Erythroblast (primary cell): ENCODE results near the gene HTN3.
"Not testable (repeated sequence)": the region's sequence is repeated elsewhere in the genome, so short reads cannot be mapped to it uniquely, and the experiment has no call there.

Experiments used
- DNase-seq, 2 experiments: peaks; one replicate each; lab custom pipeline; 2025; lab: John Stamatoyannopoulos, UW
- GATA1 ChIP-seq: IDR thresholded peaks from 2 replicates; pipeline ENCODE4 v1.6.1; 2011; ENCODE audit warnings: low read depth, mild to moderate bottlenecking, control low read depth, low read length, moderate library complexity
- POLR2A ChIP-seq: IDR thresholded peaks from 2 replicates; pipeline ENCODE4 v1.6.1; 2011; ENCODE audit warnings: mild to moderate bottlenecking, low read length

Gene HTN3

DNA sequence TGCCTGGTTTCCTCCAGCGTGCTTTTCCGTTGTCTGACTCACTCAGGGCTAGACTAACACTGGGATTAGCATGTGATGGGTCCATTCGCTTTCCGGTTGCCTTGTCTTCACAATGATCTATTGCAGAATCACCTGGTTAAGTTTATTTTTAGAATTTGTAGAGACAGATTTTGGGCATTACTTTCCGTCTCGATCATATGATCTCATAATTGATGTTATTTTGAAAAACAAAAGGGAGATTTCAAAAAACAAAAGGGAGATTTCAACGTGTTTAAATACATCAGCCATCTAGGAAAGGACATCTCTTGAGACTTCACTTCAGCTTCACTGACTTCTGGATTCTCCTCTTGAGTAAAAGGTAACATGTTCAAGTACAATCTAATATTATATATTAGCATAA, at the start of gene HTN3:
TSS of gene HTN3 (plus strand) at position 301 of the 400 bp plus-strand sequence. CDS start 2,282 bp downstream, outside the sequence.
- not testable (repeated sequence) for DNase-seq

DNA sequence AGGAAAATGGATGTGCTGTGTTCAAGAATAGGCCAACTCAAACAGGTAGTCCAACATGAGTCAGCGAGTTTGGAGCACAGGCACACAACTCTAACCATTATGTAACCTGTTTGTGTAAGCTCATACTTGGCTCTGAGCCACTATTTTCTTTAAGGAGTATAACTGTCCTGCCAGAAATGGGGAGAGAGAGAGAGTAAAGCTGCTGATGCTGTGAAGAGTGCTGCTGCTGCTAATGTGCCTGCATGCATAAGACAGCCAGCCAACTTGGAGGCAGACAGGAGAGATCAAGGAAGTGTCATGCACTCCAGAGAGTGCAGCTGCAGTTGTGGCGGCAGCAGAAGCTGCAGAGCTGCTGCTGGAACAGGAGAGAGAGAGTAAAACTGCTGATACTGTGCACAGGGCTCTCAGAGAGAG, 44.2 kb upstream of the HTN3 start:
- no peak for TF ChIP-seq GATA1
- TF ChIP-seq POLR2A = no peak
- DNase-seq = no peak

DNA sequence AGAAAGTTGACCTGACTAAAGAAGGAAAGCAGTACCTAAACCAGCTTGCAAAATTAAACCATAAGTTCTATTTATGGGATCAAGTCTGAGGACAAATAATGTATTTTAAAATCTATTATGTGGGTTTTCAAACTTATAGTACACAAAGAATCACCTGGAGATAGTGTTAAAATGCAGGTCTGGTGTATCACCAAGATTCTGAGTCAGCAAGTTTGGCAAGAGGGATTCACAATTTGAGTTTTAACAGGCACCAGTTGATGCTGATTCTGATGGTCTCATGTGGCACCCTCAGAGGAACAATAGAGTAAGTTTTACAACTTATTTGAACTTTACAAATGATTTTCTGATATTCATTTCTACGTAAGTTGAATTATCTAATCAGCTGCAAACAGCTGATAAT, 41.6 kb upstream of the HTN3 start:
- no peak for DNase-seq
- no peak for TF ChIP-seq POLR2A
- no peak for TF ChIP-seq GATA1

DNA sequence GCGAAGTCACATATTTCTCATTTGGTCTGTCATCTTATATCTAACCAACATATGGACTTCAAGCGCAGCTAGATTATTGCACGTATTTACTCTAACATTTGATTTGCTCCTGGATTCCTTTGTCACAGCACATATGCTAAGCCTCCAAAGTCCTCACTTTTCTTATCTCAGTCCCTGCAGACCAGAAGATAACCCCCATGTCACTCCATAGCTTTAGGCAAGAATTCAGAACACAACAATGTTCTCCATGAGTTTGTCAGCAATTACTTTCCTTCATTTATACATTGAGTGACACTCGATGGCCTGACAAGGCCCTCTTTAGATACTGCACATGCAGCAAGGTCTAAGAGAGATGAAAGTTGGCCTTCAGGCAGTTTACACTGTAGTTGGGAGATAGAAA, 37.2 kb upstream of the HTN3 start:
- TF ChIP-seq POLR2A (no peak), GATA1 (no peak)
- no peak for DNase-seq

DNA sequence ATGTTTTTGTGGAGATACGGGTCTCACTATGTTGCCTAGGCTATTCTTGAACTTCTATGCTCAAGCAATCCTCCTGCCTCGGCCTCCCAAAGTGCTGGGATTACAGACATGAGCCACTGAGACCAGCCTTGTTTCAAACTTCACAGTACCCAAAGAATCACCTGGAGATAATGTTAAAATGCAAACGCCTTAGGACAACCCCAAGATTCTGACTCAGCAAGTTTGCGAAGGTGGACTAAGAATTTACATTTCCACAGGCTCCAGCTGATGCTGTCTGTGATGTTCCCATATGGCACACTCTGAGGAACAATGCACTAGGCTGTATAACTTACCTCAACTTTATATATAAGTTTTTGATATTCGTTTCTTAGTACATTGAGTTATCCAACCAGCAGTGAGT, 33.5 kb upstream of the HTN3 start:
- TF ChIP-seq POLR2A (no peak), GATA1 (no peak)
- DNase-seq = no peak

DNA sequence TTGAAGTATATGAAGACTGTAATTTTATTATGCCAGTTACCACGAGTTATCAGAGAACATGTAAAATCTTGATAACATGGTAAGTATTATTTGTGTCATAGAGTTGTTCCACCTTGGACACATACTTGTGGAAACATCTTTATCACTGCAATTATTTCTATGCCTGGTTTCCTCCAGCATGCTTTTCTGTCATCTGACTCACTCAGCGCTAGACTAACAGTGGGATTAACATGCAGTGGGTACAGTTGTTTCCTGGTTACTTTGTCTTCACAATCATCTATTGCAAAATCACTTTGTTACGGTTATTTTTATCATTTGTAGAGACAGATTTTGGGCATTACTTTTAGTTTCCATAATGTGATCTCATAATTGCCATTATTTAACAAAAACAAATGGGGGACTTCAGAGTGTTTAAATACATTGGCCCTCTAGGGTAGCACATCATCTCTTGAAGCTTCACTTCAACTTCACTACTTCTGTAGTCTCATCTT, 32.7 kb upstream of the HTN3 start, which contains the start of gene STATH:
TSS of gene STATH (plus strand) at position 441 of the 491 bp plus-strand sequence. CDS start 2,472 bp downstream, outside the sequence.
- DNase-seq = no peak
- TF ChIP-seq POLR2A = no peak
- TF ChIP-seq GATA1 = no peak

DNA sequence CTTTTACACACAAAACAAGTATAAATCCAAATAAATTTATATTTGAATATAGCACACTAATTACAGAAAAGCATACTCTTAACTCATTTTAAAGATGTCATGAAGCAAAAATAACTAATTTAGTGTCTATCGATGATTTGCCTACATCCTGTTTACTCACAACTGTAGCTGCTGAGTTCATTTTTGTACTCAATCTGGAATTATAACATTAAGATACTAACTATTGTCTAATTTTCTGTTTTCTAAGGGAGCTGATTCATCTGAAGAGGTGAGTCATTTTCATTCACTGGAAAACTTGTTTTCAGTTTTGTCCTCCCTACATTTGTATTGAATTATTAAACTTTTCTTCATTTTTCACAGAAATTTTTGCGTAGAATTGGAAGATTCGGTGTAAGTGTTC, 28.8 kb upstream of the HTN3 start:
- TF ChIP-seq GATA1 (no peak), POLR2A (no peak)
- DNase-seq = no peak

DNA sequence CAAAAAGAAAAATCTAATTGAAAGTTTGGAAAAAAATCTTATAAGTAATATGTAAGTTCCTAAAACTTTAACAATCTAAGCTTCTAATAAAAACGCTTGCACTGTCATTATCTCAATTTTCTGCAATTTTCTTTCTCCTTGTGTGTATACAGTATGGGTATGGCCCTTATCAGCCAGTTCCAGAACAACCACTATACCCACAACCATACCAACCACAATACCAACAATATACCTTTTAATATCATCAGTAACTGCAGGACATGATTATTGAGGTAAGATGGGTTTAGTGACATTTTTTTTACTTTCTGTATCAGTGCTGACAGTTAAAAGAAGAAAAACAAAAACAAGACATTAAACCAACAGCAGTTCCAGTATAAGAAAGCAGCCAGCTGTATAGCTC, 27.5 kb upstream of the HTN3 start:
- peak in 1 of 2 experiments; percentile 25 for DNase-seq
- no peak for TF ChIP-seq GATA1

DNA sequence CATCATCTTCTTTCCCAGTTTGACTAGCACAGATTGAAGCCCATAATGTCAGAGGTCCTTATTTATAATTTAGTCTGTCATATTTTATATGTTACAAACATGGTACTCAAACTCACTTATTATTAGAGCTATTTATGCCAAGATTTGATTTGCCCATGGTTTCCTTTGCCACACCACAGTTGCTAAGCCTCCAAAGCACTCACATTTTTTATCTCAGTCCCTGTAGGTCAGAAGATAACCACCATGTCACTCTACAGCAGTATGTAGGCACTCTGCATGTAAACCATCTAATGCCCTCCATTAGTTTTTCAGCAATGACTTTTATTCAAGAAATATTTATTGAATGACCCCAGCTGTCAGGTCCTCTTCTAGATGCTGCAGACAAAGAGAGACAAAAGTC, 25.8 kb upstream of the HTN3 start:
- TF ChIP-seq POLR2A (no peak), GATA1 (no peak)

DNA sequence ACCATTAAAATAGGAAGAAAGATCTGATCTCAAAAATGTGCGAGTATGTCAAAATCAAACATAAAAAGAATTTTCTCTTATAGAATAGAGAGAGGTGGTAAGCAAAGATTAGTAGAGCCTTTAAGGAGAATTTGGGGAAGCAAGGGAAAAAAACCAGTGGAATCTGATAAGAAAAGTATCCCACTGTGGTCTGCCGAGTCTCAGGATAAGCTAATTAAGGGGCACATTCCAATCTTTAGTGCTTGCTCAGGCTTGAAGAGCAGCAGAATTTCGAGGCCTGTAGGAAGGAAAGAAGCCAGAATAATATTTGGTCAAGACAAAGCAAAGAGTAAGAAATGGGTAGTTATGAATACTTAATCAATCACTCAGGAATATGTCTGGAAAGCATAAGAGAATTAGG, 19.5 kb upstream of the HTN3 start:
- no peak for DNase-seq
- no peak for TF ChIP-seq GATA1
- no peak for TF ChIP-seq POLR2A

More for the DNA sequence above, 25.8 kb upstream of the HTN3 start:
- DNase-seq = no peak

DNA sequence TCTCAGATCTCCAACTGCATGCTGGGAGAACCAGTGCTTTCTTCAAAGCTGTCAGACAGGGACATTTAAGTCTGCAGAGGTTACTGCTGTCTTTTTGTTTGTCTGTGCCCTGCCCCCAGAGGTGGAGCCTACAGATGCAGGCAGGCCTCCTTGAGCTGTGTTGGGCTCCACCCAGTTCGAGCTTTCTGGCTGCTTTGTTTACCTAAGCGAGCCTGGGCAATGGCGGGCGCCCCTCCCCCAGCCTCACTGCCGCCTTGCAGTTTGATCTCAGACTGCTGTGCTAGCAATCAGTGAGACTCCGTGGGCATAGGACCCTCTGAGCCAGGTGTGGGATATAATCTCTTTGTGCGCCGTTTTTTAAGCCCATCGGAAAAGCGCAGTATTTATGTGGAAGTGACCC, 9.3 kb upstream of the HTN3 start:
- not testable (repeated sequence) for DNase-seq

DNA sequence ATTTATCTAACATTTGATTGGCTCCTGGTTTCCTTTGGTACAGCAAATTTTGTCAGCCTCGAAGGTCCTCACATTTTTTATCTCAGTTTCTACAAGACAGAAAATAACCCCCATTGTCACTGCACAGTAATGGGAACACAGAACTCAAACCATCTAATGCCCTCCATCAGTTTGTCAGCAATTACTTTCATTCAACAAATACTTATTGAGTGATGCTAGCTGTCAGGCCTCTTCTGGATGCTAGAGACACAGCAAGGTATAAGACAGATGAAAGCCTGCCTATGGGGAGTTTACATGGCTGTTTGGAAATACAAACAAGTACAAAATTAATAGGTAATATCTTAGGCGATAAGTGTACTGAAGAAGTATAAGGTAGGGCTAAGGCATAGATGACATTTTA, 5.0 kb upstream of the HTN3 start:
- no peak for DNase-seq
- TF ChIP-seq GATA1 = no peak
- no peak for TF ChIP-seq POLR2A

DNA sequence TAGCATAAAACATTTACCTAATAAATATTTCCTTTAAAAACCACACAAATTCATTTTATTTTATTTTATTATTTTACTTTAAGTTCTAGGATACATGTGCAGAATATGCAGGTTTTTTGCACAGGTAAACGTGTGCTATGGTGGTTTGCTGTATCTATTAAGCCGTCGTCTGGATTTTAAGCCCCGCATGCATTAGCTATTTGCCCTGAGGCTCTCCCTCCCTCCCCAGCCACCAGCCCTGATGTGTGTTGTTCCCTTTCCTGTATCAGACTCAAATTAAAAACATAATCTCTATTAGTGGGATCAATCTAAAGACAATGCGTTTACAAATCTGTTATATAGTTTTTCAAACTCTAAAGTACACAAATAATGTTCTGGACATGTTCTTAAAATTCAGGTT, 1.2 kb upstream of the HTN3 start:
- no peak for DNase-seq
- TF ChIP-seq GATA1 (no peak), POLR2A (no peak)

DNA sequence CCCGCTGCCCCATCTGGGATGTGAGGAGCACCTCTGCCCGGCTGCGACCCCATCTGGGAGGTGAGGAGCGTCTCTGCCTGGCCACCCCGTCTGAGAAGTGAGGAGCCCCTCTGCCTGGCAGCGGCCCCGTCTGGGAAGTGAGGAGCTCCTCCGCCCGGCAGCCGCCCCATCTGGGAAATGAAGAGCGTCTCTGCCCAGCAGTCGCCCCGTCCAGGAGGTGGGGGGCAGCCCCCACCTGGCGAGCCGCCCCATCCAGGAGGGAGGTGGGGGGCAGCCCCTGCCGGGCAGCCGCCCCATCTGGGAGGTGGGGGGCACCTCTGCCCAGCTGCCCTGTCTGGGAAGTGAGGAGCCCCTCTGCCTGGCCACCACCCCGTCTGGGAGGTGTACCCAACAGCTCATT, 9.3 kb downstream of the HTN3 start:
- DNase-seq = not testable (repeated sequence)

DNA sequence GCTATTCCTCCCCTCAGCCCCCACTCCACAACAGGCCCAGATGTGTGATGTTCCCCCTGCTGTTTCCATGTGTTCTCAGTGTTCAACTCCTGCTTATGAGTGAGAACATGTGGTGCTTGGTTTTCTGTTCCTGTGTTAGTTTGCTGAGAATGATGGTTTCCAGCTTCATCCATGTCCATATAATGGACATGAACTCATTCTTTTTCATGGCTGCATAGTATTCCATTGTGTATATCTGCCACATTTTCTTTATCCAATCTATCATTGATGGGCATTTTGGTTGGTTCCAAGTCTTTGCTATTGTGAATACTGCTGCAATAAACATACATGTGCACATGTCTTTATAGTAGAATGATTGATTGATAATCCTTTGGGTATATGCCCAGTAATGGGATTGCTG, 11.7 kb downstream of the HTN3 start:
- not testable (repeated sequence) for DNase-seq

DNA sequence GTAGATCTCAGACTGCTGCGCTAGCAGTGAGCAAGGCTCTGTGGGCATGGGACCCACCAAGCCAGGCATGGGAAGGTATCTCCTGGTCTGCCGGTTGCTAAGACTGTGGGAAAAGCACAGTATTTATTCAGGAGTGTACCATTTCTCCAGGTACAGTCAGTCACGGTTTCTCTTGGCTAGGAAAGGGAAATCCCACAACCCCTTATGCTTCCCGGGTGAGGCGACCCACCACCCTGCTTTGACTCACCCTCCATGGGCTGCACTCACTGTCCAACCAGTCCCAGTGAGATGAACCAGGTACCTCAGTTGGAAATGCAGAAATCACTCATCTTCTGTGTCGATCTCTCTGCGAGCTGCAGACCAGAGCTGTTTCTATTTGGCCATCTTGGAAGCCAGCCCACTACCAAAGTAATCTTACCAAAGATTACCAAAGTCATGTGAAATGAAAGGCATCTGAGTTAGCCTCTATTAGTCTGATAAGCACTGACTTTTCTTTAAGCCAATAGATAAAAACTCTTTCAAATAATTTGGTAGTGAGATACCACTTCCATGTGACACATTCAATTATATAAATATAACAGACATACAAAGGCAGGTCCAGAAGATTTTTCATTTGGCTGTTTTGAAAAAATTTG, 13.5 kb downstream of the HTN3 start:
- DNase-seq = no peak
- TF ChIP-seq POLR2A = no peak
- TF ChIP-seq GATA1 = no peak

DNA sequence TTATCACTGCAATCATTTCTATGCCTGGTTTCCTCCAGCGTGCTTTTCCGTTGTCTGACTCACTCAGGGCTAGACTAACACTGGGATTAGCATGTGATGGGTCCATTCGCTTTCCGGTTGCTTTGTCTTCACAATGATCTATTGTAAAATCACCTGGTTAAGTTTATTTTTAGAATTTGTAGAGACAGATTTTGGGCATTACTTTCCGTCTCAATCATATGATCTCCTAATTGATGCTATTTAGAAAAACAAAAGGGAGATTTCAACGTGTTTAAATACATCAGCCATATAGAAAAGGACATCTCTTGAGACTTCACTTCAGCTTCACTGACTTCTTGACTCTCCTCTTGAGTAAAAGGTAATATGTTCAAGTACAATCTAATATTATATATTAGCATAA, 21.9 kb downstream of the HTN3 start, which contains the start of gene HTN1:
TSS of gene HTN1 (plus strand) at position 301 of the 400 bp plus-strand sequence. CDS start 2,639 bp downstream, outside the sequence.
- not testable (repeated sequence) for DNase-seq

DNA sequence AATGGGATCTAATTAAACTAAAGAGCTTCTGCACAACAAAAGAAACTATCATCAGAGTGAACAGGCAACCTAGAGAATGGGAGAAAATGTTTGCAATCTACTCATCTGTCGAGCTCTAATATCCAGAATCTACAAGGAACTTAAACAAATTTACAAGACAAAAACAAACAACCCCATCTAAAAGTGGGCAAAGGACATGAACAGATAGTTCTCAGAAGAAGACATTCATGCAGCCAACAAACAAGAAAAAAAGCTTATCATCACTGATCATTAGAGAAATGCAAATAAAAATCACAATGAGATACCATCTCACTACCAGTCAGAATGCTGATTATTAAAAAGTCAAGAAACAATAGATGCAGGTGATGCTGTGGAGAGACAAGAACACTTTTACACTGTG, 28.3 kb downstream of the HTN3 start:
- not testable (repeated sequence) for DNase-seq
